ENCODE measurements around the gene CNKSR3.

DNA sequence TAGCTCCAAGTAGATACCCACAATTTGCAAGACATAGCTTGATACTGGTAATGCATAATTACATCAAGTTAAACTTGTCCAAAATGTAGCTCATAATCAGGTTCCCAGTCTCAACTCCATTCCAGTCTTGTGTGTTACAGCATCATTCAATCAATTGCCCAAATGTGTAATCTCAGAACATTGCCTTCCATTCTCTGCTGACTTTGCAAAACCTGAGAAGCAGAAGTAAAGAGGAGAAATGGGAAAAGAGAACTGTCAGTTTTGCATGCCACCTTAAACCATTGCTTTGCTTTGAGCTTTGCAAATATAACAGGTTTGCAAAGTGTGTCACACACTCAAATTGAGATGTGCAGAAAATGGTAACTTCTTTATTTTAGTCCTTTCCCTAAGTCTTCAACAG, 40.3 kb upstream of the CNKSR3 start:
- TF ChIP-seq POLR2AphosphoS5 (IDR thresholded peaks at IDR 0.05; ENCODE audit: low read depth, low read length), result no peak
- TF ChIP-seq TAF1 (IDR thresholded peaks at IDR 0.05; ENCODE audit: borderline replicate concordance, insufficient read depth, low read length), result no peak
- no peak for TF ChIP-seq REST (IDR thresholded peaks at IDR 0.05; ENCODE audit: insufficient read depth in 1 of 2, low read depth in 2 of 2, low read length in 2 of 2)
- TF ChIP-seq SIN3A (IDR thresholded peaks at IDR 0.05; ENCODE audit: borderline replicate concordance, insufficient read depth, low read length), result no peak

All from PFSK-1 (cell line).